ENCODE measurements around the gene PCNX1.
A peak's percentile ranks its signal among the peaks of the same experiment; 100 is the strongest.

The PCNX1 gene

DNA sequence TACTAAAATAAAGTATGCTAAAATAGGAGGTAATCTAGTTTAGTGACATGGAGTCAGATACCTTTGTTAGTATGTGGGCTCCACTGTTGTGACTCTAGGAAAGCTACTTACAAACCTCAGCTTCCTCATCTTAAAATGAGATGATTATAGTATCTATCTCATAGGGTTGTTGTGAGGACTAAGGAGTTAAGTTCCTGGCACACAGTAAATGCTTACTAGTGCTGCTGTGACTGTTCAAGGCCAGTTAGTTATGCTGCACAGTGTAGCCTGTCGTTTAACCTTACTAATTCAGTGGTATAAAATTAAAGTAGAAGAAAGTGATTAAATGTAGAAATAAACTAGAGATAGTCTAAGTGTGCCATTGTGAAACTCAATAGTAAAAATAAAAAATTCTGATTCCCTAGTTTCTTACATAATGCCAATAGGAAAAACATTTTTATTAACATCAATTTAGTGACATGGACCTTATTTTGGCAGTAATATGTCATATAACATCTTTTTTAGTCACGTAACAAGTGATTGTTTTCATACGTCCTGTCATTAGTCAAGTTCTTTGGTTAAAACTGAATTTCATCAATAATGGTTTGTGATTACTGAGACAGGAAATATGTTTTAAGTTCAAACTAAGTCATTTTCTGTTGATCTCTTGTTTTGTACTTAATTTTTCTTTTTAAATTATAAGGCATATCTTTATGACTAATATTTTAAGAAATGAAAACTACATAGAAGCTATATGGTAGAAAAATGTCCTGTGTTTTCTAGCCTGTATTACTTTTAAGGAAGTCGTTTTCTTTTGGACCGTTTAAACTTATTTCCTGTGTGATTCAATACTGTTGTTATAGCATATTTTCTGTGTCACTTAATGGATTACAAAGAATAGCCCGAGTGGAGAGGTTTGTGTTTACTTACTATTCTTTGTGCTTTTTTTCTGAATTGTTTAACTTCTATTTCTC, 74.0 kb downstream of the PCNX1 start:
- no peaks in the 10 kb centered on the region for H3K27me3 Mint-ChIP-seq
- H3K27ac Mint-ChIP-seq, result peak overlapping the region; percentile 58
- DNase-seq (ENCODE audit: low spot score in 2 of 2) (no peak), ATAC-seq (ENCODE audit: low read depth) (no peak)
- peaks cover 8% of the 10 kb centered on the region for H3K4me1 Mint-ChIP-seq
- peaks cover 13% of the 10 kb centered on the region for H3K36me3 Mint-ChIP-seq
- no peak overlapping the region for H3K4me3 Mint-ChIP-seq
- H3K9me3 Mint-ChIP-seq, result no peaks in the 10 kb centered on the region

DNA sequence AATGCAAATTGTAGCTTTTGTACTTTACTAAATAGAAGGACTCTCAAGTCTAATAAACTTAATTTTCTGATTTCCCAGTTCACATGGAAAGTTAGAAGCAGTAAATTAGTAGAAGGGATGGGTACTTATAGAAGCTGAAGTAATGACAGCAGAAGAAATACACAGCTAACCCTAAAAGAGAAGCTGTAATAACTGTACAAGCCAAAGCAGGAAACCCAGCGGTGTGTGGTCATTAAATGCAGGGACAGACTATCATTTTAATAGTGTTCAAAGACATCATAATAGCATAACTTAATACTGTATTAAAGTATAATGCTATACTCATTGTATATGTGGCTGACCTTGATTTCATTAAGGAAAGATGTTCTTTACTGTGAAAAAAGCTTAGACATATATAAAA, 74.9 kb downstream of the PCNX1 start:
- DNase-seq (ENCODE audit: low spot score in 2 of 2) (no peak), ATAC-seq (ENCODE audit: low read depth) (no peak)
- Mint-ChIP-seq H3K4me1 (peaks cover 10% of the 10 kb centered on the region), H3K9me3 (no peaks in the 10 kb centered on the region), H3K27ac (peak overlapping the region; percentile 20), H3K4me3 (no peak overlapping the region), H3K27me3 (no peaks in the 10 kb centered on the region), H3K36me3 (peaks cover 11% of the 10 kb centered on the region)

DNA sequence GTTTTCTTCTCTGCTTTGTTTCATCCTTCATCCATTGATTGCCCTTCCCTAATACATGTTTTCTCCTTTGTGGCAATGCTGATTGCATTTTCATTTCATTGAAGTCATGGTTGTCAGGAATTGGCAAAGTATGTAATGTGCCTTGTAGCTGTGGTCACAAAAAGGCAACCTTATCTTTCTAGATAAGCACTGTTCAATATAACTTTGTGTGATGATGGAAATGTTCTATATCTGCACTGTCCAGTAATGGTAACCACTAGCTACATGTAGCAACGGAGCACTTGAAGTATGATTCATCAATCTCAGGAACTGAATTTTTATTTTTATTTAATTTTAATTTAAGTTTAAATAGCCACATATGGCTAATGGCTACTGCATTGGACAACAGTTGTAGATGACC, 79.8 kb downstream of the PCNX1 start:
- DNase-seq (ENCODE audit: low spot score in 2 of 2), result no peak
- no peak overlapping the region for H3K4me3 Mint-ChIP-seq
- no peak overlapping the region for H3K27ac Mint-ChIP-seq
- no peaks in the 10 kb centered on the region for H3K27me3 Mint-ChIP-seq
- H3K4me1 Mint-ChIP-seq, result peaks cover 5% of the 10 kb centered on the region
- peaks cover 7% of the 10 kb centered on the region for H3K36me3 Mint-ChIP-seq
- H3K9me3 Mint-ChIP-seq, result no peaks in the 10 kb centered on the region
- ATAC-seq (ENCODE audit: low read depth), result no peak

GRCh38 chr14:70988452-70988851, 81.2 kb downstream of the PCNX1 start:
- H3K36me3 Mint-ChIP-seq, result peaks cover 7% of the 10 kb centered on the region
- no peak overlapping the region for H3K4me3 Mint-ChIP-seq
- H3K4me1 Mint-ChIP-seq, result peaks cover 5% of the 10 kb centered on the region
- DNase-seq (ENCODE audit: low spot score in 2 of 2) (no peak), ATAC-seq (ENCODE audit: low read depth) (no peak)
- no peaks in the 10 kb centered on the region for H3K27me3 Mint-ChIP-seq
- H3K27ac Mint-ChIP-seq, result no peak overlapping the region
- H3K9me3 Mint-ChIP-seq, result no peaks in the 10 kb centered on the region

DNA sequence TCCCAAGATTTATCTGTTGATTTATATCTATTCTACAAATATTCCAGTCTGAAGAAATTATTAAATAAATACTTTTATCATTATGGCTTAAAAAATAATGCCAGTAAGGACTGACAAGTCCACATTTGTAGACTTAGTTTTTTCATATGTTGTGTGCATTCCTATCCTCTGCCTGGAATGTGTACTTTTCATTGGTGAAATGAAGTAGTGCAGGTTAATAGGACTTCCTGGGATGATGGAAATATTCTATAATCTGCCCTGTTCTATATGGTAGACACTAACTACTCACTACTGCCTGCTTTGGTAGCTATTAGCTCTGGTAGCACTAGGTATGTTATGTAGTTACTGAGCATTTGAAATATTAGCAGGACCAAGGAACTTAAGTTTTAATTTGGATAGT, 86.7 kb downstream of the PCNX1 start:
- Mint-ChIP-seq H3K27ac (no peak overlapping the region), H3K4me3 (no peak overlapping the region), H3K27me3 (no peaks in the 10 kb centered on the region), H3K4me1 (no peaks in the 10 kb centered on the region), H3K9me3 (no peaks in the 10 kb centered on the region), H3K36me3 (peaks cover 7% of the 10 kb centered on the region)
- DNase-seq (ENCODE audit: low spot score in 2 of 2), result no peak
- ATAC-seq (ENCODE audit: low read depth), result no peak

GRCh38 chr14:70995211-70995610, 88.0 kb downstream of the PCNX1 start:
- Mint-ChIP-seq H3K4me1 (no peaks in the 10 kb centered on the region), H3K27me3 (no peaks in the 10 kb centered on the region), H3K27ac (no peak overlapping the region), H3K9me3 (no peaks in the 10 kb centered on the region), H3K36me3 (peaks cover 7% of the 10 kb centered on the region), H3K4me3 (no peak overlapping the region)
- ATAC-seq (ENCODE audit: low read depth), result no peak
- DNase-seq (ENCODE audit: low spot score in 2 of 2), result no peak

- DNase-seq (ENCODE audit: low spot score in 2 of 2) (no peak), ATAC-seq (ENCODE audit: low read depth) (no peak)
- Mint-ChIP-seq H3K27ac (no peak overlapping the region), H3K9me3 (no peaks in the 10 kb centered on the region), H3K4me3 (no peak overlapping the region), H3K4me1 (no peaks in the 10 kb centered on the region), H3K27me3 (no peaks in the 10 kb centered on the region), H3K36me3 (peaks cover 6% of the 10 kb centered on the region)
Observed at GRCh38 chr14:70995671-70996070, 88.4 kb downstream of the PCNX1 start.

DNA sequence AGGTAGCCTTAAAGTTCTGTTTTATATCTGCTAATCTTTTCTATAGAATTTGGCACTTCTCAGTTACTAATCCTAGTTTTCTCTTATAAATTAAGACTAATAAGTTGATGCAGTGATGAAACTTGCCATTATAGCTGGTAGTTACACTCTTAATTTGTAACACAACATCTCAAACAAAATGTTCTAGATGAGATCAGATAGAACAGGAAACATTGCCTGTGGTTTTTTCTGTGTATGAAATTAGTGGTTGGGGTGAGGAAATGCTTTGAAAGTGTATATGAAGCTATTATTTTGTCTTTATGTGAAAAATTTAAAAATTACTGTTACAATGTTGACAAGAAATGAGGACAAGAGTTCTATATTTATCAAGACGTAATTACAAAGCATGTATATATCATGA, 91.9 kb downstream of the PCNX1 start:
- Mint-ChIP-seq H3K27ac (no peak overlapping the region), H3K36me3 (peaks cover 11% of the 10 kb centered on the region), H3K9me3 (no peaks in the 10 kb centered on the region), H3K4me3 (no peak overlapping the region), H3K27me3 (no peaks in the 10 kb centered on the region), H3K4me1 (peaks cover 2% of the 10 kb centered on the region)
- ATAC-seq (ENCODE audit: low read depth), result no peak
- DNase-seq (ENCODE audit: low spot score in 2 of 2), result no peak

- peaks cover 14% of the 10 kb centered on the region for H3K36me3 Mint-ChIP-seq
- peaks cover 2% of the 10 kb centered on the region for H3K4me1 Mint-ChIP-seq
- DNase-seq (ENCODE audit: low spot score in 2 of 2) (no peak), ATAC-seq (ENCODE audit: low read depth) (no peak)
- no peak overlapping the region for H3K4me3 Mint-ChIP-seq
- H3K9me3 Mint-ChIP-seq, result no peaks in the 10 kb centered on the region
- H3K27ac Mint-ChIP-seq, result no peak overlapping the region
- H3K27me3 Mint-ChIP-seq, result no peaks in the 10 kb centered on the region
Observed at GRCh38 chr14:71000091-71000490, 92.8 kb downstream of the PCNX1 start.

- peaks cover 9% of the 10 kb centered on the region for H3K36me3 Mint-ChIP-seq
- ATAC-seq (ENCODE audit: low read depth), result no peak
- H3K27ac Mint-ChIP-seq, result no peak overlapping the region
- DNase-seq (ENCODE audit: low spot score in 2 of 2), result no peak
- no peaks in the 10 kb centered on the region for H3K9me3 Mint-ChIP-seq
- no peak overlapping the region for H3K4me3 Mint-ChIP-seq
- no peaks in the 10 kb centered on the region for H3K27me3 Mint-ChIP-seq
- H3K4me1 Mint-ChIP-seq, result peaks cover 2% of the 10 kb centered on the region
Observed at GRCh38 chr14:71001742-71002141, 94.5 kb downstream of the PCNX1 start.

GRCh38 chr14:71003156-71003555, 95.9 kb downstream of the PCNX1 start:
- no peaks in the 10 kb centered on the region for H3K9me3 Mint-ChIP-seq
- no peak overlapping the region for H3K27ac Mint-ChIP-seq
- ATAC-seq (ENCODE audit: low read depth), result no peak
- H3K27me3 Mint-ChIP-seq, result no peaks in the 10 kb centered on the region
- H3K4me3 Mint-ChIP-seq, result no peak overlapping the region
- H3K36me3 Mint-ChIP-seq, result peaks cover 9% of the 10 kb centered on the region
- no peak for DNase-seq (ENCODE audit: low spot score in 2 of 2)
- peaks cover 2% of the 10 kb centered on the region for H3K4me1 Mint-ChIP-seq

DNA sequence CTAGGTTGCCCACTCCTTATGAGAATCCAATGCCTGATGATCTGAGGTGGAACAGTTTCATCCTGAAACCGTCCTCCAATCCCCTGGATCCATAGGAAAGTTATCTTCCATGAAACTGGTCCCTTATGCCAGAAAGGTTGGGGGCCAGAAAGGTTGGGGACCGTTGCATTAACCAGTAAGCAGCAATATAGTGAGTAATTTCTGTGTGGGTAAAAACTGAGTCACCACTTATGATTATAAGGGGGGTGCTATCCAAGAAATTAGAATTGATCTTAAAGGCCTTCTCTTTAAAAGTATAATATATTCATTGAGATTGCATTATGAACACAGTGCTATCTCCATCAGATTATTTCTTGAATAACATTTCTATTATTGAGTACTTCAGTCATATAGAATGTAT, 97.2 kb downstream of the PCNX1 start:
- Mint-ChIP-seq H3K27ac (no peak overlapping the region), H3K9me3 (no peaks in the 10 kb centered on the region), H3K36me3 (peaks cover 9% of the 10 kb centered on the region), H3K4me1 (peaks cover 2% of the 10 kb centered on the region), H3K27me3 (no peaks in the 10 kb centered on the region), H3K4me3 (no peak overlapping the region)
- no peak for DNase-seq (ENCODE audit: low spot score in 2 of 2)
- ATAC-seq (ENCODE audit: low read depth), result no peak

DNA sequence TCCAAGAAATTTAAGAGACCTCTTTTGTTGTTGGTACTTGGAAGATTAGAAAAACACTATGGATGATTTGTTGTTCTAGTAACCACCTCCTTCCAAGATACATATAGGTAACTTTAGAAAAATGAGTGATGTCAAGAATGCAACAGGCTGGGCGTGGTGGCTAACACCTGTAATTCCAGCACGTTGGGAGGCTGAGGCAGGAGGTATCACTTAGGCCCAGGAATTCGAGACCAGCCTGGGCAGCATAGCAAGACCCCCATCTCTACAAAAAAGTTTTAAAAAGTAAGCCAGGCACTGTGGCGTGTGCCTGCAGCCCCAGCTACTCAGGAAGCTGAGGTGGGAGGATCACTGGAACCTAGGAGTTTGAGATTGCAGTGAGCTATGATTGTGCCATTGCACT, 97.8 kb downstream of the PCNX1 start:
- Mint-ChIP-seq H3K4me1 (peaks cover 2% of the 10 kb centered on the region), H3K9me3 (no peaks in the 10 kb centered on the region), H3K36me3 (peaks cover 9% of the 10 kb centered on the region), H3K27me3 (no peaks in the 10 kb centered on the region), H3K4me3 (no peak overlapping the region), H3K27ac (no peak overlapping the region)
- ATAC-seq (ENCODE audit: low read depth), result no peak
- no peak for DNase-seq (ENCODE audit: low spot score in 2 of 2)

- peaks cover 2% of the 10 kb centered on the region for H3K4me1 Mint-ChIP-seq
- DNase-seq (ENCODE audit: low spot score in 2 of 2) (no peak), ATAC-seq (ENCODE audit: low read depth) (no peak)
- peaks cover 9% of the 10 kb centered on the region for H3K36me3 Mint-ChIP-seq
- H3K4me3 Mint-ChIP-seq, result no peak overlapping the region
- no peak overlapping the region for H3K27ac Mint-ChIP-seq
- no peaks in the 10 kb centered on the region for H3K27me3 Mint-ChIP-seq
- H3K9me3 Mint-ChIP-seq, result no peaks in the 10 kb centered on the region
Observed at GRCh38 chr14:71006200-71006563, 98.9 kb downstream of the PCNX1 start.

- H3K27me3 Mint-ChIP-seq, result no peaks in the 10 kb centered on the region
- H3K36me3 Mint-ChIP-seq, result peaks cover 34% of the 10 kb centered on the region
- no peaks in the 10 kb centered on the region for H3K4me1 Mint-ChIP-seq
- H3K4me3 Mint-ChIP-seq, result no peak overlapping the region
- no peak overlapping the region for H3K27ac Mint-ChIP-seq
- H3K9me3 Mint-ChIP-seq, result no peaks in the 10 kb centered on the region
- no peak for ATAC-seq (ENCODE audit: low read depth)
- no peak for DNase-seq (ENCODE audit: low spot score in 2 of 2)
Observed at GRCh38 chr14:71011479-71011878, 104.2 kb downstream of the PCNX1 start.

Measured in memory B cell (primary cell).